ENCODE results near the gene IL4R. TPM values are rescaled to one million over a fixed set of nuclear protein-coding genes. Genes with fewer than 3 reads are reported as not detected.

The IL4R gene
- total RNA-seq, 1 experiment from 2014 or later = 99.0 TPM

GRCh38 chr16:27333104-27333503 is 19.3 kb downstream of the IL4R start:
- Mint-ChIP-seq H3K9me3 (ENCODE audit: low read depth, unreplicated experiment) (no peaks in the 10 kb centered on the region), H3K4me1 (ENCODE audit: low read depth, unreplicated experiment) (peaks cover 29% of the 10 kb centered on the region), H3K4me3 (ENCODE audit: low read depth, unreplicated experiment) (no peak overlapping the region), H3K36me3 (ENCODE audit: insufficient read depth, unreplicated experiment) (peaks cover 60% of the 10 kb centered on the region), H3K27me3 (ENCODE audit: unreplicated experiment) (no peaks in the 10 kb centered on the region), H3K27ac (ENCODE audit: unreplicated experiment) (no peak overlapping the region)
- CTCF ChIA-PET = no interaction called here
- no peak for DNase-seq
- TF ChIP-seq CTCF (IDR thresholded peaks at IDR 0.05; ENCODE audit: unreplicated experiment) = no peak
- intact Hi-C loops (cut with micrococcal nuclease; ENCODE audit: unreplicated experiment) = no loop called here
- BruUV-seq (replicated peaks) = no TSS peak

GRCh38 chr16:27333549-27333948 is 19.8 kb downstream of the IL4R start:
- Mint-ChIP-seq H3K27me3 (ENCODE audit: unreplicated experiment) (no peaks in the 10 kb centered on the region), H3K36me3 (ENCODE audit: insufficient read depth, unreplicated experiment) (peaks cover 63% of the 10 kb centered on the region), H3K4me1 (ENCODE audit: low read depth, unreplicated experiment) (peaks cover 29% of the 10 kb centered on the region), H3K27ac (ENCODE audit: unreplicated experiment) (no peak overlapping the region), H3K9me3 (ENCODE audit: low read depth, unreplicated experiment) (no peaks in the 10 kb centered on the region), H3K4me3 (ENCODE audit: low read depth, unreplicated experiment) (no peak overlapping the region)
- CTCF ChIA-PET = no interaction called here
- intact Hi-C loops (cut with micrococcal nuclease; ENCODE audit: unreplicated experiment) = no loop called here
- no TSS peak for BruUV-seq (replicated peaks)
- no peak for TF ChIP-seq CTCF (IDR thresholded peaks at IDR 0.05; ENCODE audit: unreplicated experiment)
- DNase-seq = no peak

GRCh38 chr16:27334192-27334764 is 20.5 kb downstream of the IL4R start:
- H3K27ac Mint-ChIP-seq (ENCODE audit: unreplicated experiment) = no peak overlapping the region
- CTCF ChIA-PET = no interaction called here
- no peak for TF ChIP-seq CTCF (IDR thresholded peaks at IDR 0.05; ENCODE audit: unreplicated experiment)
- peaks cover 22% of the 10 kb centered on the region for H3K4me1 Mint-ChIP-seq (ENCODE audit: low read depth, unreplicated experiment)
- intact Hi-C loops (cut with micrococcal nuclease; ENCODE audit: unreplicated experiment) = no loop called here
- BruUV-seq (replicated peaks) = no TSS peak
- no peaks in the 10 kb centered on the region for H3K9me3 Mint-ChIP-seq (ENCODE audit: low read depth, unreplicated experiment)
- DNase-seq = no peak
- no peaks in the 10 kb centered on the region for H3K27me3 Mint-ChIP-seq (ENCODE audit: unreplicated experiment)
- H3K36me3 Mint-ChIP-seq (ENCODE audit: insufficient read depth, unreplicated experiment) = peaks cover 61% of the 10 kb centered on the region
- no peak overlapping the region for H3K4me3 Mint-ChIP-seq (ENCODE audit: low read depth, unreplicated experiment)

- Mint-ChIP-seq H3K27ac (ENCODE audit: unreplicated experiment) (no peak overlapping the region), H3K36me3 (ENCODE audit: insufficient read depth, unreplicated experiment) (peaks cover 62% of the 10 kb centered on the region), H3K4me3 (ENCODE audit: low read depth, unreplicated experiment) (no peak overlapping the region), H3K27me3 (ENCODE audit: unreplicated experiment) (no peaks in the 10 kb centered on the region), H3K9me3 (ENCODE audit: low read depth, unreplicated experiment) (no peaks in the 10 kb centered on the region), H3K4me1 (ENCODE audit: low read depth, unreplicated experiment) (peaks cover 16% of the 10 kb centered on the region)
- no peak for DNase-seq
- CTCF ChIA-PET = no interaction called here
- no peak for TF ChIP-seq CTCF (IDR thresholded peaks at IDR 0.05; ENCODE audit: unreplicated experiment)
- intact Hi-C loops (cut with micrococcal nuclease; ENCODE audit: unreplicated experiment) = no loop called here
- BruUV-seq (replicated peaks) = no TSS peak
Observed at GRCh38 chr16:27334838-27335237, 21.1 kb downstream of the IL4R start.
